Glutamatergic neuron (in vitro differentiated cells): Measurements from ENCODE around the gene NIP7. TPM values are rescaled to one million over a fixed set of nuclear protein-coding genes. Genes with fewer than 3 reads are reported as not detected.
"Not testable (repeated sequence)": the region's sequence is repeated elsewhere in the genome, so short reads cannot be mapped to it uniquely, and the experiment has no call there.

ENCODE experiments used
- DNase-seq: peaks from one replicate; pipeline ENCODE4 v3.0.0; 2022
- H3K27ac Mint-ChIP-seq: one replicate; pipeline ENCODE4 v1.8.0; 2020; ENCODE audit warnings: mild to moderate bottlenecking, mixed read lengths, inconsistent platforms; ENCODE audit not compliant: unreplicated experiment
- H3K27me3 Mint-ChIP-seq: one replicate; pipeline ENCODE4 v1.8.0; 2020; ENCODE audit warnings: mild to moderate bottlenecking, moderate library complexity, mixed read lengths, inconsistent platforms; ENCODE audit not compliant: unreplicated experiment
- H3K36me3 Mint-ChIP-seq: one replicate; pipeline ENCODE4 v1.8.0; 2020; ENCODE audit warnings: mild to moderate bottlenecking, mixed read lengths, inconsistent platforms; ENCODE audit not compliant: unreplicated experiment
- H3K4me1 Mint-ChIP-seq: one replicate; pipeline ENCODE4 v1.8.0; 2020; ENCODE audit warnings: mild to moderate bottlenecking, low read depth, mixed read lengths, inconsistent platforms; ENCODE audit not compliant: unreplicated experiment
- H3K4me3 Mint-ChIP-seq: one replicate; pipeline ENCODE4 v1.8.0; 2020; ENCODE audit warnings: mild to moderate bottlenecking, mixed read lengths, inconsistent platforms; ENCODE audit not compliant: unreplicated experiment
- H3K9me3 Mint-ChIP-seq: one replicate; pipeline ENCODE4 v1.8.0; 2020; ENCODE audit warnings: mild to moderate bottlenecking, moderate library complexity, mixed read lengths, inconsistent platforms; ENCODE audit not compliant: unreplicated experiment
- CTCF ChIP-seq: fragments of 200-600 bp; sonication (generic); IDR thresholded peaks from one replicate; pipeline ENCODE4 v1.5.0; 2021; ENCODE audit not compliant: partially characterized antibody, unreplicated experiment
- long read RNA-seq: library from polyadenylated mRNA; unstranded; transcript quantifications from one replicate; pipeline ENCODE4 v2.0.0, GENCODE V29; 2020; ENCODE audit not compliant: unreplicated experiment
- total RNA-seq: library from RNA; stranded (reverse); fragmentation: NEBNext Ultra II Directional; extraction: Animal tissue kit (Norgen Biotek cat#: 25700); gene quantifications from one replicate; pipeline ENCODE4 v1.2.1, GENCODE V29; 2021; ENCODE audit not compliant: unreplicated experiment

Gene NIP7
- total RNA-seq, result 19.6 TPM
- long read RNA-seq, transcript NIP7-201 (5 exons, 2,402 nt), result major isoform, 13 of 18 reads
- long read RNA-seq, partial matches to known transcripts, result 2 of 18 reads
- long read RNA-seq, other reads (novel, unspliced or antisense), result 2 of 18 reads

GRCh38 chr16:69339289-69340094 is at the start of gene NIP7, which contains the start of gene COG8:
Gene NIP7 (plus strand): TSS chr16:69339772. CDS start chr16:69339830, 58 bp downstream.
Gene COG8 (minus strand): TSS chr16:69339564. CDS start chr16:69339552, 12 bp downstream.
- peak; percentile 98 for TF ChIP-seq CTCF
- Mint-ChIP-seq H3K27me3 (peaks cover 1% of the 10 kb centered on the region), H3K9me3 (peaks cover 4% of the 10 kb centered on the region), H3K4me1 (peaks cover 5% of the 10 kb centered on the region), H3K27ac (peak within 1 kb of the TSS; percentile 95), H3K4me3 (peak within 1 kb of the TSS; percentile 100), H3K36me3 (no peaks in the 10 kb centered on the region)
- DNase-seq, result peak; percentile 94

DNA sequence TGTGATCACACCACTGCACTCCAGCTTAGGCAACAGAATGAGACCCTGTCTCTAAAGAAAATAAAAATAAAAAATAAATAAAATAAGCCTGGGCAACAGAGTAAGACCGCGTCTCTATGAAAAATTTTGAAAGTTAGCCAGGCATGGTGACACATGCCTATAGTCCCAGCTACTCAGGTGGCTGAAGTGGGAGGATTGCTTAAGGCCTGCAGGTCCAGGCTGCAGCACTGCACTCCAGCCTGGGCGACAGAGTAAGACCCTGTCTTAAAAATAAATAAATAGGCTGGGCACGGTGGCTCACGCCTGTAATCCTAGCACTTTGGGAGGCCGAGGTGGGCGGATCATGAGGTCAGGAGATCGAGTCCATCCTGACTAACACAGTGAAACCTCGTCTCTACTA is 47.9 kb upstream of the NIP7 start:
- H3K4me1 Mint-ChIP-seq, H3K4me3 Mint-ChIP-seq, H3K27ac Mint-ChIP-seq, DNase-seq, H3K27me3 Mint-ChIP-seq, H3K9me3 Mint-ChIP-seq, H3K36me3 Mint-ChIP-seq: not testable (repeated sequence)

DNA sequence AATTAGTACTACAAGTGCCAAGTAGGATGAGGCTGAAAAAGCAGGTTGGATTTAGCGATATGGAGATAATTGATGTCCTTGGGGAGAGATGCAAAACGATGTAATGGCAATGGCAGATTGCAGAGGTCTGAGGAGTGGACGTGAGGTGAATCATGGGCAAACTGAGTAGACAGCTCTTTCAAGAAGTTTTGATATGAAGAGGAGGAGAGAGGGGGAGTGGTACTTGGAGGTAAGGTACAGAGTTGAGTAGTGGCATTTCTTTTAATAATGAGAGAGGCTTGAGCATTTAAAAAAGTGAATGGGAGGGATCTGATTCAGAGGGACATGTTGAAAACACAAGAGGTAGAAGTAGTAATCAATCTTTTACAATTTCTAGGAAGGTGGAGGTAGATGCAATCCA is 46.2 kb upstream of the NIP7 start:
- peaks cover 8% of the 10 kb centered on the region for H3K4me1 Mint-ChIP-seq
- H3K36me3 Mint-ChIP-seq, result no peaks in the 10 kb centered on the region
- H3K4me3 Mint-ChIP-seq, result peak overlapping the region; percentile 2
- H3K27ac Mint-ChIP-seq, result peak overlapping the region; percentile 20
- no peak for TF ChIP-seq CTCF
- H3K27me3 Mint-ChIP-seq, result peaks cover 4% of the 10 kb centered on the region
- H3K9me3 Mint-ChIP-seq, result peaks cover 4% of the 10 kb centered on the region
- DNase-seq, result no peak

DNA sequence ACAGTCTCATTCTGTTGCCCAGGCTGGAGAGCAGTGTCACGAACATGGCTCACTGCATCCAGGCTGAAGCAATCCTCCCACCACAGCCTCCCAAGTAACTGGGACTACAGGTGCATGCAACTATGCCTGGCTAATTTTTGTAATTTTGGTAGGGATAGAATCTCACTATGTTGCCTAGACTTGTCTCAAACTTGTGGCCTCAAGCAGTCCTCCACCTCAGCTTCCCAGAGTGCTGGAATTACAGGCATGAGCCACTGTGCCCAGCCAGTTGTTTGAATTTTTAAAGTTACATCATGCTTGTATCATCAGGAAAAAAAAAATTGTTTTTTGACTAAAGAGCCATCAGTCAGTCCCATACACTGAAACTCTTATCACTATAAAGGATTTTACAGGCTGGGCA is 45.5 kb upstream of the NIP7 start:
- H3K36me3 Mint-ChIP-seq, result no peaks in the 10 kb centered on the region

GRCh38 chr16:69296771-69297170 is 42.8 kb upstream of the NIP7 start:
- not testable (repeated sequence) for H3K27me3 Mint-ChIP-seq, H3K9me3 Mint-ChIP-seq, H3K36me3 Mint-ChIP-seq, H3K27ac Mint-ChIP-seq, H3K4me1 Mint-ChIP-seq, H3K4me3 Mint-ChIP-seq, DNase-seq

More for the DNA sequence above, 45.5 kb upstream of the NIP7 start:
- no peak for TF ChIP-seq CTCF
- Mint-ChIP-seq H3K9me3 (peaks cover 4% of the 10 kb centered on the region), H3K4me3 (no peak overlapping the region), H3K27me3 (peaks cover 4% of the 10 kb centered on the region), H3K27ac (no peak overlapping the region), H3K4me1 (peaks cover 8% of the 10 kb centered on the region)
- no peak for DNase-seq

DNA sequence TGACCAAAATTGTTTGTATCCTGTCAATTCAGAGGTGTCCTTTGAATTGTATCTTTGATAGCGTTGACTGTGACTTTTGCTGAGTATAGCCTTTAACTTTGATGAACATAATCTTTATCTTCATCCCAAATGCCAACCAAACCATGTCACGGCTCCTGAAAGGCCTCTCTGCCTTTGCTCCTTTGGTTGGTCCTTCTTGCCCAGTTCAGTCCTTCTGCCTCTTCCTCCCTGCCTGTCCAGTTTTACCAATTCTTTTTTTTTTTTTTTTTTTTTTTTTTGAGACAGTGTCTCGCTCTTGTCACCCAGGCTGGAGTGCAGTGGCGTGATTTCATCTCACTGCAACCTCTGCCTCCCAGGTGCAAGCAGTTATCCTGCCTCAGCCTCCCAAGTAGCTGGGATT is 41.3 kb upstream of the NIP7 start:
- Mint-ChIP-seq H3K36me3 (no peaks in the 10 kb centered on the region), H3K27ac (no peak overlapping the region), H3K4me3 (no peak overlapping the region), H3K4me1 (peaks cover 4% of the 10 kb centered on the region), H3K9me3 (peaks cover 5% of the 10 kb centered on the region), H3K27me3 (peaks cover 4% of the 10 kb centered on the region)
- no peak for TF ChIP-seq CTCF
- no peak for DNase-seq
